Mucosa of rectum (tissue), 2 donors: ENCODE results near the gene FBXO31.

Experiments used
- H3K27ac ChIP-seq, 2 donors: one replicate each; pipeline ENCODE4 v1.7.0; 2013; ENCODE audit warnings: inconsistent platforms in 2 of 2, low read depth in 2 of 2, low read length in 2 of 2
- H3K27me3 ChIP-seq, 2 donors: one replicate each; pipeline ENCODE4 v1.7.0; 2013; ENCODE audit warnings: low read length in 2 of 2; ENCODE audit not compliant: control insufficient read depth in 2 of 2, insufficient read depth in 2 of 2
- H3K36me3 ChIP-seq, 2 donors: one replicate each; pipeline ENCODE4 v1.7.0; 2013; ENCODE audit warnings: low read length in 2 of 2; ENCODE audit not compliant: control insufficient read depth in 2 of 2, insufficient read depth in 2 of 2
- H3K4me1 ChIP-seq, 2 donors: one replicate each; pipeline ENCODE4 v1.7.0; 2013; ENCODE audit warnings: low read length in 2 of 2, mild to moderate bottlenecking in 1 of 2; ENCODE audit not compliant: control insufficient read depth in 2 of 2, insufficient read depth in 2 of 2
- H3K4me3 ChIP-seq, 2 donors: one replicate each; pipeline ENCODE4 v1.7.0; 2013; ENCODE audit warnings: low read length in 2 of 2
- H3K9ac ChIP-seq, 2 donors: one replicate each; pipeline ENCODE4 v1.7.0; 2013; ENCODE audit warnings: low read length in 2 of 2, low read depth in 1 of 2, mild to moderate bottlenecking in 1 of 2
- H3K9me3 ChIP-seq, 2 donors: one replicate each; pipeline ENCODE4 v1.7.0; 2013; ENCODE audit warnings: low read length in 2 of 2; ENCODE audit not compliant: control insufficient read depth in 2 of 2
- donor health status: healthy.
- donor health status: Normal muscosa, but diverticular disease.

FBXO31 gene

DNA sequence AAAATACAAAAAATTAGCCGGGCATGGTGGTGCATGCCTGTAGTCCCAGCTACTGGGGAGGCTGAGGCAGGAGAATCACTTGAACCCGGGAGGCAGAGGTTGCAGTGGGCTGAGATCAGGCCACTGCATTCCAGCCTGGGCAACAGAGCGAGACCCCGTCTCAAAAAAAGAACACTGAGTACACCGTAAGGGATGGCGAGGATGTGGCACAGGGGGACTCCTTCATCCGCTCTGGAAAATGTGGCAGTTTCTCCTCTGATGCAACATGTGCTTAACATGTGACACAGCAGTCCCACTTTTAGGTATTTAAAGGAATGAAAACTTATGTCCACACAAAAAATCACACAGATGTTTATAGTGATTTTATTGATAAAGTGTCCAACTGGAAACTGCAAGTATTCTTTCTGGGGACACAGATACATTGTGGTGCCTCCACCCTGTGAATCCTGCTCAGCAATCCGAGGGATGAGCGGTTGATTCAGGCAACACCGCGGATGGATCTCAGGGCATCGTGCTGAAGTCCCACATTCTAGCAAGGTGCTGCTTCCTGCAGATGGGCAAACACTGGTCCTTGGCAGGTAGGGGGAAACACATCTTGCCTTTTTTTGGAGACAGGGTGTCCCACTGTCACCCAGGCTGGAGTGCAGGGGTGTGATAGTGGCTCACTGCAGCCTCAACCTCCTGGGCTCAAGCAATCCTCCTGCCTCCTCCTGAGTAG lies 62.9 kb downstream of the FBXO31 start:
- Histone ChIP-seq H3K27me3 (no peaks in the 10 kb centered on the region), H3K9me3 (no peaks in the 10 kb centered on the region), H3K4me3 (no peak overlapping the region), H3K4me1 (peaks cover 12 to 13% of the 10 kb centered on the region in 2 donors), H3K27ac (no peak overlapping the region), H3K9ac (no peak overlapping the region), H3K36me3 (no peaks in the 10 kb centered on the region)

DNA sequence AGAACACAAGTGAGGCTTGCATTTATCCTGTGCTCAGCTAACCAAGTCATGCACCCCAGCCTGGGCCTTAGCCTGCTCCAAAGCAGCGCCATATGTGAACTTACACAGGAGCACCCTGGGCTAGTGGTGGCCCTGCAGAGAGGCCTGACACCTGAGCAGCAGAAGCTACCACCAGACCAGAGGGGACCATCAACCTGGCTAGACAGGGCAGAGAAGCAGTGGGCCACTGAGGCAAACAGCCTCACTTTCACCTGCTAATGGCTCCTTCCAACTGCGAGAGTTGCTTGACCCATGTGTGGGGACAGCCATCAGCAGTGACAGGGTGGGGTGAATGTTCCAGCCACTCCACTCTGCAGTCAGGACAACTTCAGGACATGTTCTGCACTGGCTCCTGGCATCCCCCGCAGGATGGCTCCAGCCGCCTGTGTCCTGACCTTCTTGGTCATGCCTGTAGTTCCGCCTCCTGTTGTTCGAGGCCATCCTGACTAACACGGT lies 63.5 kb downstream of the FBXO31 start:
- Histone ChIP-seq H3K9me3 (no peaks in the 10 kb centered on the region), H3K27ac (no peak overlapping the region), H3K36me3 (no peaks in the 10 kb centered on the region), H3K9ac (no peak overlapping the region), H3K27me3 (no peaks in the 10 kb centered on the region), H3K4me1 (peaks cover 12 to 13% of the 10 kb centered on the region in 2 donors), H3K4me3 (no peak overlapping the region)

DNA sequence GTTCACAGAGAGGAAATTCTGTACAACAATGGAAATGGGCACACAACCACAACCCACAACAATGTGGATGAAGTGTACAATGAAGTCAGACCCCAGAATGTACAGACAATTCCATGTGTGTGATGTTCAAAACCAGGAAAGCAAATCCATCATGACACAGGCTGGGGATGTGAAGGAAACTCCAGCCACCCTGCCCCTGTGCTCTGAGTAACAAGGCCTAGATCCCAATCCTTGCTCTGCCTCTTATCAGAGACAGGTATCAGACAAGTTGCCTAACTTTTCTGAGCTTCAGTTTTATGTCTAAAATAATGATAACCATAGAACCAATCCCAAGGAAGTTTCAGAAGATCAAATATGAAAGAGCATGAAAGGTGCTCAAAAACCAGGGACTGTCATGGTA lies 64.6 kb downstream of the FBXO31 start:
- no peaks in the 10 kb centered on the region for H3K27me3 ChIP-seq
- H3K9me3 ChIP-seq, result no peaks in the 10 kb centered on the region
- H3K4me1 ChIP-seq, result peaks cover 10 to 12% of the 10 kb centered on the region in 2 donors
- no peak overlapping the region for H3K27ac ChIP-seq
- no peak overlapping the region for H3K4me3 ChIP-seq
- no peak overlapping the region for H3K9ac ChIP-seq
- H3K36me3 ChIP-seq, result no peaks in the 10 kb centered on the region

GRCh38 chr16:87317750-87318644 lies 65.6 kb downstream of the FBXO31 start:
- H3K4me3 ChIP-seq, result peak overlapping the region; percentile 76 to 95
- peak overlapping the region; percentile 91 to 96 for H3K27ac ChIP-seq

GRCh38 chr16:87316923-87317749 lies 66.4 kb downstream of the FBXO31 start, which contains the start of gene C16orf95:
TSS of gene C16orf95 (minus strand) at chr16:87317392. CDS start at chr16:87317242, 150 bp downstream.
- H3K27me3 ChIP-seq, result no peaks in the 10 kb centered on the region
- peak within 1 kb of the TSS; percentile 95 for H3K9ac ChIP-seq
- peak within 1 kb of the TSS; percentile 91 to 96 for H3K27ac ChIP-seq
- H3K4me3 ChIP-seq, result peak within 1 kb of the TSS; percentile 76 to 95
- H3K9me3 ChIP-seq, result no peaks in the 10 kb centered on the region
- H3K4me1 ChIP-seq, result peaks cover 10 to 12% of the 10 kb centered on the region in 2 donors
- H3K36me3 ChIP-seq, result no peaks in the 10 kb centered on the region

More at GRCh38 chr16:87317750-87318644, 65.6 kb downstream of the FBXO31 start:
- Histone ChIP-seq H3K4me1 (peaks cover 10 to 12% of the 10 kb centered on the region in 2 donors), H3K9me3 (no peaks in the 10 kb centered on the region), H3K9ac (peak overlapping the region; percentile 95), H3K36me3 (no peaks in the 10 kb centered on the region), H3K27me3 (no peaks in the 10 kb centered on the region)

GRCh38 chr16:87316450-87316922 lies 67.1 kb downstream of the FBXO31 start:
- Histone ChIP-seq H3K36me3 (no peaks in the 10 kb centered on the region), H3K4me1 (peaks cover 10 to 12% of the 10 kb centered on the region in 2 donors), H3K27me3 (no peaks in the 10 kb centered on the region), H3K9ac (peak overlapping the region; percentile 95), H3K27ac (peak overlapping the region; percentile 91 to 96), H3K4me3 (peak overlapping the region; percentile 76 to 95), H3K9me3 (no peaks in the 10 kb centered on the region)

- Histone ChIP-seq H3K9me3 (no peaks in the 10 kb centered on the region), H3K36me3 (no peaks in the 10 kb centered on the region), H3K4me1 (peaks cover 10 to 12% of the 10 kb centered on the region in 2 donors), H3K4me3 (no peak overlapping the region), H3K27me3 (no peaks in the 10 kb centered on the region), H3K9ac (no peak overlapping the region), H3K27ac (no peak overlapping the region)
Measured at GRCh38 chr16:87314990-87315420, 68.6 kb downstream of the FBXO31 start.

- Histone ChIP-seq H3K4me1 (peaks cover 3% of the 10 kb centered on the region in 2 donors), H3K9me3 (no peaks in the 10 kb centered on the region), H3K9ac (no peak overlapping the region), H3K27ac (no peak overlapping the region), H3K27me3 (no peaks in the 10 kb centered on the region), H3K4me3 (no peak overlapping the region), H3K36me3 (no peaks in the 10 kb centered on the region)
Measured at GRCh38 chr16:87312008-87312407, 71.6 kb downstream of the FBXO31 start.

- Histone ChIP-seq H3K27me3 (no peaks in the 10 kb centered on the region), H3K36me3 (no peaks in the 10 kb centered on the region), H3K27ac (no peak overlapping the region), H3K9ac (no peak overlapping the region), H3K9me3 (no peaks in the 10 kb centered on the region), H3K4me1 (no peaks in the 10 kb centered on the region), H3K4me3 (no peak overlapping the region)
Measured at GRCh38 chr16:87311387-87311786, 72.2 kb downstream of the FBXO31 start.
